Heart right ventricle (tissue), 16 donors: ENCODE results near the gene FKTN. TPM values are rescaled to one million over a fixed set of nuclear protein-coding genes. Genes with fewer than 3 reads are reported as not detected.

ENCODE experiments used
- ATAC-seq, 8 donors: fragments of 200-7000 bp; cut with Tn5 transposase; one replicate each; pipeline ENCODE4 v1.9.1; 2020; ENCODE audit warnings: mild to moderate bottlenecking in 8 of 8, moderate library complexity in 8 of 8, moderate number of reproducible peaks in 1 of 8
- DNase-seq, 2 donors: peaks; one replicate each; pipeline ENCODE4 v3.0.0-alpha.2; 2020
- H3K27ac ChIP-seq, 10 donors: fragments of 200-600 bp; sonication (generic) in 2 of 10; one replicate each; pipeline versions ENCODE4 v1.5.0 to v1.8.0; 2020 to 2022; ENCODE audit warnings: mild to moderate bottlenecking in 3 of 10
- H3K27me3 ChIP-seq, 7 donors: fragments of 200-600 bp; one replicate each; pipeline ENCODE4 v1.8.0; 2021 to 2022; ENCODE audit warnings: mild to moderate bottlenecking in 2 of 7
- H3K36me3 ChIP-seq, 9 donors: fragments of 200-600 bp; sonication (generic) in 1 of 9; one replicate each; pipeline versions ENCODE4 v1.5.0 to v1.8.0; 2020 to 2022; ENCODE audit warnings: mild to moderate bottlenecking in 2 of 9
- H3K4me1 ChIP-seq, 9 donors: fragments of 200-600 bp; sonication (generic) in 1 of 9; one replicate each; pipeline versions ENCODE4 v1.5.0 to v1.8.0; 2020 to 2022; ENCODE audit warnings: mild to moderate bottlenecking in 4 of 9
- H3K4me3 ChIP-seq, 10 donors: fragments of 200-600 bp; sonication (generic) in 2 of 10; one replicate each; pipeline versions ENCODE4 v1.5.0 to v1.8.0; 2020 to 2022; ENCODE audit warnings: mild to moderate bottlenecking in 7 of 10, moderate library complexity in 2 of 10
- H3K9me3 ChIP-seq, 11 donors: fragments of 200-600 bp in 10 of 11; sonication (generic) in 2 of 11; one replicate each; pipeline versions ENCODE4 v1.5.0 to v1.8.0; 2013 to 2022; ENCODE audit warnings: mild to moderate bottlenecking in 2 of 11, control low read depth in 1 of 11, moderate library complexity in 1 of 11
- CTCF ChIP-seq, 9 donors: fragments of 200-600 bp; sonication (generic) in 2 of 9; IDR thresholded peaks; one replicate each; pipeline versions ENCODE4 v1.5.0 to v1.8.0; 2021 to 2022; ENCODE audit warnings: antibody characterized with exemption in 9 of 9, mild to moderate bottlenecking in 5 of 9, moderate library complexity in 1 of 9
- WGBS, 2 donors: extraction: QIAGEN DNeasy Blood & Tissue Kit; methylation state at CpG; one replicate each; pipeline ENCODE4 v1.1.7; 2013; ENCODE audit warnings: inconsistent platforms in 1 of 2; 5-methylcytosine and 5-hydroxymethylcytosine counted together
- intact Hi-C, 10 donors: fragments of 100-400 bp; cut with DNase I; formaldehyde crosslinking; loops; one replicate each; pipeline versions ENCODE4 v1.11.1 to v1.14.2; 2022
- polyA plus RNA-seq, 2 donors: library from polyadenylated mRNA; stranded (reverse); fragments of 200-250 nt; gene quantifications; one replicate each; pipeline ENCODE4 v1.2.3, GENCODE V29; 2013
- total RNA-seq, 10 donors: library from RNA; stranded (reverse); fragmentation: NEBNext Ultra II Directional in 3 of 10; extraction: Animal tissue kit (Norgen Biotek cat#: 25700) in 3 of 10; gene quantifications; one replicate each; pipeline versions ENCODE4 v1.2.1 to v1.2.4, GENCODE V29; 2021 to 2023
- donor health status: Arrhythmogenic right ventricular cardiomyopathy.
- donor health status: ischemic (EF 13 %, LVEDD 7.1; RV severe dilation, severe dysfunction).
- donor health status: healthy with polysubstance abuse.
- donor health status: DM: no; HTN: yes; CAD: no.
- donor health status: DM: no; HTN: no; CAD: no.
- donor health status: ischemic (EF 25% LVEDD 6.9; RV normal size, moderate dysfunction).
- donor health status: ischemic (EF 25% LVEDD 5.7; RV mildly dilated, moderate dysfunction).
- donor health status: healthy.
- donor health status: DM: yes; HTN: yes; CAD: no.
- donor health status: Ischemic cardiomyopathy.
- donor health status: ischemic (EF 35%, LVEDD 5.7; RV mildly dilated, moderate dysfunction).
- donor health status: nonischemic (EF 11% LVEDD 7.7; RV severe dilation, severe dysfunction).
- donor health status: DM: yes; HTN: yes; CAD: no.
- donor health status: PGD.
- donor health status: ischemic (EF 29% LVEDD 5.4; RV normal size, mild dysfunction).
- donor health status: nonischemic (EF 23%, LVEDD 6.1; RV moderate dilation, normal function).

The FKTN gene
- total and polyA plus RNA-seq, 12 donors = 2.2 to 12.7 (median 7.8) TPM

GRCh38 chr9:105686936-105687335, 129.0 kb downstream of the FKTN start:
- peaks cover 0 to 19% (median 9%) of the 10 kb centered on the region in 7 donors for H3K27me3 ChIP-seq
- H3K4me3 ChIP-seq = no peak overlapping the region
- H3K9me3 ChIP-seq = no peaks in the 10 kb centered on the region
- H3K4me1 ChIP-seq = peaks cover 0 to 6% (median 0%) of the 10 kb centered on the region in 9 donors
- H3K27ac ChIP-seq = no peak overlapping the region
- DNase-seq (no peak), ATAC-seq (no peak)
- no peaks in the 10 kb centered on the region for H3K36me3 ChIP-seq
- intact Hi-C loops = no loop called here
- no peak for TF ChIP-seq CTCF (IDR thresholded peaks at IDR 0.05)
- 90 to 96% methylated on average over 4 of the region's 4 CpGs for WGBS, 2 donors

Other genes starting within 250 kb of the FKTN start
- gene FSD1L, start 110.1 kb upstream of the FKTN start, total RNA-seq = 10 to 100 TPM in 4 of 10 donors, 1 to 10 TPM in 6; 4.2 to 16.3 (median 8.8) TPM
- 1 to 10 TPM; 1.1 to 2.7 TPM for gene FSD1L, start 110.1 kb upstream of the FKTN start, polyA plus RNA-seq
- not detected for gene TAL2, start 104.3 kb downstream of the FKTN start, total RNA-seq
- under 1 TPM in 1 of 2 donors, not detected in 1; 0.09 TPM for gene TAL2, start 104.3 kb downstream of the FKTN start, polyA plus RNA-seq
- gene TMEM38B, start 136.4 kb downstream of the FKTN start, total RNA-seq = 10 to 100 TPM; 49.1 to 68.4 (median 55.2) TPM
- 10 to 100 TPM; 13.5 to 17.0 TPM for gene TMEM38B, start 136.4 kb downstream of the FKTN start, polyA plus RNA-seq